AG04450 (cell line): Measurements from ENCODE around the gene POLR3G. TPM values are rescaled to one million over a fixed set of nuclear protein-coding genes. Genes with fewer than 3 reads are reported as not detected.

Experiments used
- CTCF ChIA-PET: fragments of 300-600, 350-600 bp; formaldehyde crosslinking; extraction: SDS; loops from one replicate; lab custom pipeline; 2022; ENCODE audit warnings: antibody characterized with exemption, inconsistent platforms; lab: Charles Lee
- POLR2A ChIA-PET: fragments of 350-600 bp; formaldehyde crosslinking; extraction: SDS; loops from one replicate; lab custom pipeline; 2021; ENCODE audit warnings: antibody characterized with exemption, inconsistent platforms; lab: Yijun Ruan, JAX
- DNase-seq: peaks from one replicate; pipeline ENCODE4 v3.0.0-alpha.2; 2011; ENCODE audit warnings: low read depth, low spot score
- H3K27ac ChIP-seq: one replicate; pipeline ENCODE4 v1.5.1; 2012; ENCODE audit warnings: low read depth, low read length, control low read depth
- H3K27me3 ChIP-seq: one replicate; pipeline ENCODE4 v1.6.0; 2012; ENCODE audit warnings: low read length; ENCODE audit not compliant: control insufficient read depth, insufficient read depth
- H3K4me3 ChIP-seq: 2 replicates; pipeline ENCODE4 v1.5.1; 2011; ENCODE audit warnings: mild to moderate bottlenecking, low read depth, low read length, control low read depth
- H3K9me3 ChIP-seq: 2 replicates; pipeline ENCODE4 v1.5.1; 2012; ENCODE audit warnings: low read length; ENCODE audit not compliant: control insufficient read depth, insufficient read depth
- polyA plus RNA-seq: library from polyadenylated mRNA; depleted of rRNA; stranded (reverse); fragments of >200 nt; gene quantifications from 2 replicates; pipeline ENCODE4 v1.2.3, GENCODE V29; 2011
- TF ChIP-seq, protein P1 (sequence below): IDR thresholded peaks from 2 replicates; pipeline ENCODE4 v1.5.1; 2011; ENCODE audit warnings: low read depth, low read length, control low read depth, inconsistent platforms

Gene POLR3G
- polyA plus RNA-seq, 1 experiment: 7.3 TPM

GRCh38 chr5:90547072-90547536, 72.4 kb downstream of the POLR3G start:
- no peaks in the 10 kb centered on the region for H3K27me3 ChIP-seq
- CTCF ChIA-PET: no interaction called here
- H3K4me3 ChIP-seq: no peak overlapping the region
- TF ChIP-seq, protein P1, sequence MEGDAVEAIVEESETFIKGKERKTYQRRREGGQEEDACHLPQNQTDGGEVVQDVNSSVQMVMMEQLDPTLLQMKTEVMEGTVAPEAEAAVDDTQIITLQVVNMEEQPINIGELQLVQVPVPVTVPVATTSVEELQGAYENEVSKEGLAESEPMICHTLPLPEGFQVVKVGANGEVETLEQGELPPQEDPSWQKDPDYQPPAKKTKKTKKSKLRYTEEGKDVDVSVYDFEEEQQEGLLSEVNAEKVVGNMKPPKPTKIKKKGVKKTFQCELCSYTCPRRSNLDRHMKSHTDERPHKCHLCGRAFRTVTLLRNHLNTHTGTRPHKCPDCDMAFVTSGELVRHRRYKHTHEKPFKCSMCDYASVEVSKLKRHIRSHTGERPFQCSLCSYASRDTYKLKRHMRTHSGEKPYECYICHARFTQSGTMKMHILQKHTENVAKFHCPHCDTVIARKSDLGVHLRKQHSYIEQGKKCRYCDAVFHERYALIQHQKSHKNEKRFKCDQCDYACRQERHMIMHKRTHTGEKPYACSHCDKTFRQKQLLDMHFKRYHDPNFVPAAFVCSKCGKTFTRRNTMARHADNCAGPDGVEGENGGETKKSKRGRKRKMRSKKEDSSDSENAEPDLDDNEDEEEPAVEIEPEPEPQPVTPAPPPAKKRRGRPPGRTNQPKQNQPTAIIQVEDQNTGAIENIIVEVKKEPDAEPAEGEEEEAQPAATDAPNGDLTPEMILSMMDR: no peak
- H3K27ac ChIP-seq: no peak overlapping the region
- no peak for DNase-seq
- no peaks in the 10 kb centered on the region for H3K9me3 ChIP-seq
- POLR2A ChIA-PET: no interaction called here

- ChIA-PET POLR2A (no interaction called here), CTCF (interaction anchor here (0.7 to 1.8 kb wide), 4 partner anchors 18 to 114 kb away, joined by 3 to 6 read pairs (median 4); partner anchors contain the start of gene LYSMD3)
- no peak overlapping the region for H3K4me3 ChIP-seq
- H3K27me3 ChIP-seq: no peaks in the 10 kb centered on the region
- no peak for DNase-seq
- no peak overlapping the region for H3K27ac ChIP-seq
- TF ChIP-seq, protein P1: no peak
- H3K9me3 ChIP-seq: no peaks in the 10 kb centered on the region
Observed at GRCh38 chr5:90548069-90548593, 73.5 kb downstream of the POLR3G start.

DNA sequence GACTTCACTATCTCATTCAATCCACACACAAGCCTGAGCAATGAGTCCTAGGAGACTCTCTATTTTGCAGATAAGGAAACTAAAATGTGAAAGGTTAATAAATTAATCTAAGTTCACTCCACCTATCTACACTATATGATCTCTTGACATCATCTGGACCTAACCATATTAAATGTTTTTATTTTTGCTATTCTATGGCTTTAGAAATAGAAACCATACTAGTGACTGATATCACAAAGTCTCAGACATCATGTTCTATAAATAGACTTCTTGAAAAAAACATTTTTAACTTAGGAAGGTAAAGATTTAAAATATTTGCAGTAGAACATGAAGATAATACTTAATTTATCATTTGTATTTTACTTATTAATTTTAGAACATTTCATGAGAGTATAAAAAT, 74.6 kb downstream of the POLR3G start:
- Histone ChIP-seq H3K27ac (no peak overlapping the region), H3K4me3 (no peak overlapping the region), H3K27me3 (no peaks in the 10 kb centered on the region), H3K9me3 (no peaks in the 10 kb centered on the region)
- TF ChIP-seq, protein P1: no peak
- POLR2A ChIA-PET: no interaction called here
- CTCF ChIA-PET: interaction anchor here (1.8 kb wide), 1 partner anchor 19 kb away, joined by 6 read pairs; the partner anchor contains the start of gene LYSMD3
- no peak for DNase-seq

DNA sequence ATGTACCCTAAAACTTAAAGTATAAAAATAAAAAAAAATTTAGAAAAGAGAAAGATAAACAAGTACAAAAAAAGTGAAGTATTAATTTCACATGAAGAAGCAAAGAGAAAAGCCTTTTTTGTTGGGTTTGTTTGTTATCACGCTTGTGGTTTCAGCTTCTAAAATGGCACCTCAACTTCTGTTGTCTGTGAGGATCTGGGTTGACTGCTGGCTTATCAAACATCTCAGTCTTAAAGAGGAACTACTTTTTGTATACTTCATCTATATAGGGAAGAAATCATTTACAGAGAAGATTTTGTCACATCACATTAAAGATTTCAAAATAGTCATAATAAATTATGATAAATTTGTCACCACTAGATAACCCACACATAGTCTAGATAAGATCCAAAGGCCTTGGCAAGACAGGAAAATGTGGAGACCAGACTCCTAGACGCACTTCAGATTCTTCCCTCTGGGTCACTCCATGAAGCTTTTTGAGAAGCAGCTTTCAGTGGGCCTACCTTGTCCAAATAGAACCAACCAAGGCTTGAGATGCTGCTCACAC, 75.1 kb downstream of the POLR3G start:
- no peaks in the 10 kb centered on the region for H3K9me3 ChIP-seq
- TF ChIP-seq, protein P1: no peak
- CTCF ChIA-PET: no interaction called here
- H3K27me3 ChIP-seq: no peaks in the 10 kb centered on the region
- no peak overlapping the region for H3K27ac ChIP-seq
- no peak overlapping the region for H3K4me3 ChIP-seq
- no peak for DNase-seq
- POLR2A ChIA-PET: no interaction called here

DNA sequence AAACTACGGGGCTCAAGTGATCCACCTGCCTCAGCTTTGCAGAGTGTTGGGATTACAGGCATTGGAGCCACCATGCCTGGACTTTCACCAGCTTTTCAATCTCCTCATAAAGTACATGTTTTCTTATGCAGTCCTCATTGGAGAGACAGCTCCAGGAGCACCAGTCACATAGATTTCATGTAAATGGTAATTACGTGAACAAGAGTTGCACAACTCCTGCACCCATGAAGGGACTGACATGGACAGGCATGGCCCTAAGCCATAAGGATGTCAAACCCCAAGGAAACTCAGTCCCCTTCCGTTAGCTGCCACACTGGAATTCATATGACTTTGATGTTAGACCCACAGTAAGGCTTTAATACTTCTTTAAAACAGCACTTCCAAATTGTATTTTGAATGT, 76.3 kb downstream of the POLR3G start:
- H3K4me3 ChIP-seq: no peak overlapping the region
- TF ChIP-seq, protein P1: no peak
- ChIA-PET CTCF (no interaction called here), POLR2A (no interaction called here)
- H3K27ac ChIP-seq: no peak overlapping the region
- DNase-seq: no peak
- H3K27me3 ChIP-seq: no peaks in the 10 kb centered on the region
- H3K9me3 ChIP-seq: no peaks in the 10 kb centered on the region
